C4-2B (cell line): ENCODE data around the gene TMEM156.

ENCODE experiments used
- CTCF ChIP-seq: fragments of 450-650 bp; conservative IDR thresholded peaks from 2 replicates; pipeline ENCODE4 v1.5.1; 2017; ENCODE audit warnings: mild to moderate bottlenecking
- ZFX ChIP-seq: fragments of 450-650 bp; IDR thresholded peaks from 2 replicates; pipeline ENCODE4 v1.6.1; 2017

DNA sequence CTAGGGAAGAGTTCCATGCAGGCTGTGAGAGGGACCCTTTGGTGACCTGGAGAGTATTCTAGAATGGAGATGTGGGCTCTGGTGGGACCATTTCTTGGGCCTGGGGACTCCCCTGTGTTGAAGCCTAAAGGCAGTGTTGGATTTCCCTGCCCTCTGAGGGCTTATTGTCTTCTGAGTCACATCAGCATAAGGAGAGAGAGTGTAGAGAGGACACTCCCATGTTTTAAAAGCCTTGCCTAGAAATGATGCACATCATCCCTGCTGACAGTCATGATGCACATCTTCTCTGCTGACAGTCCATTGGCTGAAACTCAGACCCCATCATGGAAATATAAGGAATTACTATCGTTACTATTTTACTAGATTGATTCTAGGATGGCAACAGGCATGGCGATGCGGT lies 112.7 kb downstream of the TMEM156 start:
- TF ChIP-seq CTCF = no peak
- no peak for TF ChIP-seq ZFX
